GM12801 (cell line): Measurements from ENCODE around the gene CLINT1.

Experiments used
- TF ChIP-seq, protein P1 (sequence below): IDR thresholded peaks from one replicate; pipeline ENCODE4 v1.5.1; 2011; ENCODE audit warnings: control low read depth; ENCODE audit not compliant: insufficient read length; ENCODE audit errors: extremely low read depth

CLINT1 gene

DNA sequence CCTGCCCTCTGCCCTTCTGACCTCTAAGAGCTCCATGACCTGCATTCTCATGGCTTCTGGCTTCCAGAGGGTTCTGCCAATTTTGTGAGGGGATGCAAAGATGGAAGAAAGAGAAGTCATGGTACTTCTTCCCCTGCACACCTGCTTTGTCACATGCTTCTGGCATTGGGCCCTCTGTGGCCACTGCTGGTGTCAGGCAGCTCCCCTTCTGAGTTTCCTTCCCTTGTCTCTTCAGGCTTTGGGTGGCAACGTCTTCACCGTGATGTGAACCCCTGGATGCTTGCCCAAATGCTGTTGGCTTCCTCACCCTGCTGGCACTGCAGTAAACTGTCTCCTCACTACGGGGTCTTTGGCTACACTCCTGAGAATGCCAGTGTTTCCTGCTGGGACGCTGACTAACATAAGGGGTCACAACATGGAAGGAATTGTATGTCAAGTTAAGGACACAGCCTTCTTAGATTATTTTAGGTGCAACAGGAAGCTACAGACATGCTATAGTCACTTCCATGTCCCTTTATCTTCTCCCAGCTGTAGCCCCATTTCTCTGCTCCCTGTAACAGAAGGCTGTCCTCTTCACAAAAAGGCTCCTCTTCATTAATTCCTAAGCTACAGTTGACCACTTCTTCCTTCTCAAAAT lies 8.9 kb upstream of the CLINT1 start:
- TF ChIP-seq, protein P1, sequence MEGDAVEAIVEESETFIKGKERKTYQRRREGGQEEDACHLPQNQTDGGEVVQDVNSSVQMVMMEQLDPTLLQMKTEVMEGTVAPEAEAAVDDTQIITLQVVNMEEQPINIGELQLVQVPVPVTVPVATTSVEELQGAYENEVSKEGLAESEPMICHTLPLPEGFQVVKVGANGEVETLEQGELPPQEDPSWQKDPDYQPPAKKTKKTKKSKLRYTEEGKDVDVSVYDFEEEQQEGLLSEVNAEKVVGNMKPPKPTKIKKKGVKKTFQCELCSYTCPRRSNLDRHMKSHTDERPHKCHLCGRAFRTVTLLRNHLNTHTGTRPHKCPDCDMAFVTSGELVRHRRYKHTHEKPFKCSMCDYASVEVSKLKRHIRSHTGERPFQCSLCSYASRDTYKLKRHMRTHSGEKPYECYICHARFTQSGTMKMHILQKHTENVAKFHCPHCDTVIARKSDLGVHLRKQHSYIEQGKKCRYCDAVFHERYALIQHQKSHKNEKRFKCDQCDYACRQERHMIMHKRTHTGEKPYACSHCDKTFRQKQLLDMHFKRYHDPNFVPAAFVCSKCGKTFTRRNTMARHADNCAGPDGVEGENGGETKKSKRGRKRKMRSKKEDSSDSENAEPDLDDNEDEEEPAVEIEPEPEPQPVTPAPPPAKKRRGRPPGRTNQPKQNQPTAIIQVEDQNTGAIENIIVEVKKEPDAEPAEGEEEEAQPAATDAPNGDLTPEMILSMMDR, result no peak

DNA sequence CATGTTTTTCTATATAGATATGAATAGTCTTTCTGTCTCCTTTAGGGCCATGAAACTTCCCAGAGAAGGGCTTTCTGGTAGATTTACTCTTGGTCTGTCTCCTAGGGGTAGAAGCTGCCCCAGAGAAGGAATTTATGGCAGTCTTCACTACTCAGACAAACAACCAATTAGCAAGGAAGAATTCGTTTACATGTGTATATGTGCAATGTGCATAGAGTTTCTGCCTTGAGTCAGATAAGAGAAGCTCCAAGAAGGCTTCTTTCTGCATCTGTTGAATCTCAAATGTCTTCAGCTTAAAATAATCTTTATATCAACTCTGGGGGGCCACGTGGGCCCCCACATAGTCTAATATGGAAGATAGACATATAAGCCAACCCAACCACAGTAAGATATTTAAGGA lies 7.6 kb upstream of the CLINT1 start:
- TF ChIP-seq, protein P1, result no peak

DNA sequence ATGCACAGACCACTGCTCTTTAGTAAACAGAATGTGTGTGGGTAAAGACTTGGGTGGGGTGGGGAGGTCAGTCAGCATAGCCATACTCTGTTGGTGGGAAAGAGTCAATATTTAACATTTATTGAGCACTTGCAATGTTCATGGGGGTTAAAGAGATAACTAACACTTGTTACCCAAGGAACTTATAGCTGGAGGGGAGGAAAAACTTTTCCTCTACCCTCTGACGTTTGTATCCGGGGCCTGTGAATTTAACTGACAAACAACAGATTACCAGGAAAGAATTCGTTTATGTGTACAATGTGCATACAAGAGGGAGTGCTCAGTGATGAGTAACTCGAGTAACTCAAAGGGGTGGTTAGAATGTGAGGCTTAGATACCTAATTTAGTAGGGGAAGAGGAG lies 6.8 kb upstream of the CLINT1 start:
- TF ChIP-seq, protein P1, result no peak

DNA sequence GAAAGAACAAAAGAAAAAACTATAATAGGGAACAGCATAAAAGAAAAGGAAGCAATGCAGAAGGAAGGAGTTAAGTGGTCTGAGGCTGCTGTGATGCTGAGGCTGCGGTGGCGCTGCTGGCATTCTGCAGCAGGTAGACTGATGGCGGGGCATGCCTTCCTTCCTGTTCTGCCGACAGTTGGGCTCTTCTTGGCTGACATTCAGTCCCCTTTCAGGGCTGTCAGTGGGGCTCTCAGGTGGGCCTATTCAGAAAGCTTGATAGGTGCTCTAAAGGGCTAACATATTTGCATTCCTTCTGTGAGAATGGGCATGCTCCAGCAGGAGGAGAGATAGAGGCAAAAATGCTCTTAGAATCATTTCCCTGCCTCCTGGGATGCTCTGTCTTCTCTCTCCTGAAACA lies 5.1 kb upstream of the CLINT1 start:
- TF ChIP-seq, protein P1, result no peak

DNA sequence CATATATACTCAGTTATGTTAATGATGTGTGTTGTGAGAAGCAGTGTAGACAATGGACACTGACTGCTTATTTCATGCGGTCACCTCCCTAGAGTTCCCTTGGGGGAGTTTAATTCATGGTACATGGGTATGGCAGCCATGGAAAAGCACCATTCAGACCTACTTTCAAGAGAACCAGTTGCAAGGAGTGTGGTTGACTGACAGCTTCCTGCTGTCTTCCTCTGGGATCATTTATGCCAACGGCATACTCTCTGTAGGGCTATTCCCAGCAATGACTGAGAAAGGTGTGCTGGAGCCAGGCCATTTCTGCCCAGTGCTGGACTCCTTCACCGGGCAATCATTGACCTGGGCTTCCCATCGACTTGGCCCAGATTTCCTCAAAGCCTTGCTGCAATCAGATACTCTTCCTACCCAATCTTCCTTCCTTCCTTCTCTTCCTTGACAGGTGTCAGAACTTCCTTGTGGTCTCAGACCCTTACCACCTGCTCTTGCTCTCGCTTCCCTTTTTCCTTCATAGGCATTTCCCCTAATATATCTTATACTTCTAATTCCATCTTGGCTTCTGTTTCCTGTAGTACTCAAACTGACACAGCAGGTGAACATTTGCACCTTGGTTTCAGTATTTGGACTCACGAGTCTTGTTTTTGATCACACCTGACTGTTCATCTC lies 3.4 kb upstream of the CLINT1 start:
- TF ChIP-seq, protein P1, result no peak

DNA sequence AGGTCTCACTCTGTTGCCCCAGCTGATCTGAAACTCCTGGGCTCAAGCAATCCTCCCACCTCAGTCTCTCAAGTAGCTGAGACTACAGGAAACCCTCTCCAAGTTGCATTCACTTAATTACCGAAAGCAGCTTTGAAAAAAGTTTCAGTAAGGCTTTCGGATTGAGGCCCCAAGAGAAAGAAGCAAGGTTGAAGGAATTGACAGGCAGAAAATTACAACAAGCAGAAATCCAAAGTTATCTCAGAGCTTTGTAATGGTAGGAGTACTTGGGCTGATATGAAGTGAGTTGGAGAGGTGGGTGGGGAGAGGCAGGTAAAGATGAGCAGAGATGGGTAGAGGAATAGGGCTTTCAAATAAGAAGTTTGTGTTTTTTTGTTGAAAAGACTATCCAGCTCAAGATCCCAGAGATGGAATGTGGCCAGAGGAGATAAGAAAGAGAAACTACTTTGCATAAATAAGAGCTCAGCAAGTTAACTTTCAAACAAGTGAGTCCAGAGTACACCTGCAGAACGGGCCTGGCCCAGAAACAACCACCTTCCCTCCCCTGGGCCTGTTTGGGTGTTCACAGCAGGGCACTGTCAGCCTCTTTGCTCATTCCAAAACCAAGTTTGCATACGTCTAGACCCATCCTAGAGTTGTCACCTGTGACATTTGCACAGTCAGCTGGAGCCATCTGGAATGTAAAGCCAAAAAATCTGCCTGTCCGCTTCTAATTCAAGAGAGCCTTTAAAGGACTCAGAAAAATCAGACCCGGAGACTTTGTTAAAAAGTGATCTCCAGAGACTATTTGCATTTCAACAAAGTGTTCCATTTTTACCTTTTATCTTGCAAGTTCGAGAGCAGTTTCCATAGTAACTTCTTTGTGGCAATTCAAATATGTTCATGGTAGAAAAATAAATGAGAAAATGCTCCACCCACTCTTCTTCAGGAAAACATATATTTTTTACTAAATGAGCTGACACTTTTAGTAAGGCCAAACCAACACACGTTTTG lies 2.2 kb upstream of the CLINT1 start:
- TF ChIP-seq, protein P1, result no peak

DNA sequence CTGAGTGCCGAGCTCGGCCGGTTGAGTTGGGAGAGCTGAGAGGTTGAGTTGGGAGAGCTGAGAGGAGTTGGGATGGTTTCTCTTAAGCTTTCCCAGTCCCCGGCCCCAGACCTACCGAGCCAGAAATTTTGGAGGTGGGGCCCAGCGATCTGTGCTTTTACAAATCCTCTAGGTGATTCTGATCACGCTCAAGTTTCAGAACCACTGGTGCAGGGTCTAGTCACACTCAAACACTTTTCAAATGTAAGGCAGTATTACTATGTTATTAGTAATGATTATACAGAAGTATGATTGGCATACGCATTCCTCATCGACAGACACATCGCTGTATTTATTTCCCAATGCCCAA lies 256 bp upstream of the CLINT1 start:
- TF ChIP-seq, protein P1, result no peak
